GM12878 (cell line): ENCODE results near the gene ZFP90. TPM values are rescaled to one million over a fixed set of nuclear protein-coding genes. Genes with fewer than 3 reads are reported as not detected.

Experiments
- BRCA1 ChIP-seq: IDR thresholded peaks from 2 replicates; pipeline ENCODE4 v1.6.1; 2011; ENCODE audit warnings: low read depth, low read length, improper control_type of control experiment
- CBX3 ChIP-seq: fragments of 200-600 bp; sonication (generic); IDR thresholded peaks from 2 replicates; pipeline ENCODE4 v1.6.1; 2016; ENCODE audit warnings: low read depth, borderline replicate concordance
- CHD2 ChIP-seq: IDR thresholded peaks from 2 replicates; pipeline ENCODE4 v1.6.1; 2011; ENCODE audit warnings: low read depth, low read length, improper control_type of control experiment, borderline replicate concordance
- FOS ChIP-seq: IDR thresholded peaks from 3 replicates; pipeline ENCODE4 v1.6.1; 2011; ENCODE audit warnings: borderline replicate concordance; ENCODE audit not compliant: insufficient read length; ENCODE audit errors: extremely low read depth
- KDM1A ChIP-seq: fragments of 200-600 bp; sonication (generic); IDR thresholded peaks from 2 replicates; pipeline ENCODE4 v1.6.1; 2016; ENCODE audit warnings: borderline replicate concordance
- PML ChIP-seq: IDR thresholded peaks from 2 replicates; pipeline ENCODE4 v1.6.1; 2012; ENCODE audit warnings: low read length, inconsistent platforms
- POLR2AphosphoS5 ChIP-seq: IDR thresholded peaks from 2 replicates; pipeline ENCODE4 v1.6.1; 2011; ENCODE audit warnings: mild to moderate bottlenecking, low read length, inconsistent platforms
- SPI1 ChIP-seq: IDR thresholded peaks from 2 replicates; pipeline ENCODE4 v1.6.1; 2011; ENCODE audit warnings: low read depth, mild to moderate bottlenecking, low read length, moderate library complexity, borderline replicate concordance; ENCODE audit not compliant: insufficient read depth
- SREBF1 ChIP-seq: IDR thresholded peaks from 2 replicates; pipeline ENCODE4 v1.6.1; 2012; ENCODE audit warnings: mild to moderate bottlenecking, low read length
- SRF ChIP-seq, 2 experiments: IDR thresholded peaks; 2 replicates each; pipeline ENCODE4 v1.6.1; 2011; ENCODE audit warnings: low read depth in 2 of 2, low read length in 2 of 2, mild to moderate bottlenecking in 1 of 2, moderate library complexity in 1 of 2
- ZBTB40 ChIP-seq: fragments of 450-650 bp; IDR thresholded peaks from 2 replicates; pipeline ENCODE4 v1.6.1; 2016; ENCODE audit warnings: mild to moderate bottlenecking, moderate library complexity, borderline replicate concordance
- ZNF592 ChIP-seq: fragments of 450-650 bp; IDR thresholded peaks from 2 replicates; pipeline ENCODE4 v1.6.1; 2017; ENCODE audit warnings: mild to moderate bottlenecking, moderate library complexity
- ZNF687 ChIP-seq: fragments of 450-650 bp; IDR thresholded peaks from 2 replicates; pipeline ENCODE4 v1.6.1; 2017; ENCODE audit warnings: mild to moderate bottlenecking, moderate library complexity
- polyA plus RNA-seq, 11 experiments: library from polyadenylated mRNA; depleted of rRNA in 4 of 11; unstranded in 6 of 11; stranded (reverse) in 5 of 11; fragments of >200 nt; fragmentation: Nextera tagmentation in 4 of 11; fragmentation: Illumina TruSeq in 1 of 11; extraction: Ambion mirVana in 4 of 11; extraction: Trizol in 1 of 11; gene quantifications; 1 replicate in 1 of 11; 2 replicates in 10 of 11; pipeline versions ENCODE4 v1.2.1 to v1.2.3, GENCODE V29; 2011 to 2016; ENCODE audit warnings: inconsistent platforms in 2 of 11, missing spikeins in 2 of 11, low read depth in 1 of 11
- total RNA-seq, 4 experiments: library from RNA; depleted of rRNA in 3 of 4; stranded (reverse); fragments of >200 nt in 3 of 4; fragmentation: Illumina TruSeq in 1 of 4; extraction: Trizol in 1 of 4; gene quantifications; 2 replicates each; pipeline versions ENCODE4 v1.2.1 to v1.2.3, GENCODE V29; 2013 to 2021

The ZFP90 gene
- total and polyA plus RNA-seq, 10 of the 15 experiments (the other 5 are each of a cell fraction or from before 2014, with no cell fraction given), result 3.3 to 20.0 (median 15.4) TPM

GRCh38 chr16:68529931-68530701 is 9.0 kb upstream of the ZFP90 start (continued):
- TF ChIP-seq ZNF687, result peak; percentile 82; the same call in 1 of the 2 replicates
- TF ChIP-seq PML, result no peak
- TF ChIP-seq ZBTB40, result peak; percentile 37; the same call in 1 of the 2 replicates
- TF ChIP-seq ZNF592, result no peak
- TF ChIP-seq CBX3, result no peak
- no peak for TF ChIP-seq KDM1A
- TF ChIP-seq POLR2AphosphoS5, result peak; percentile 60; the same call in 1 of the 2 replicates
- TF ChIP-seq SRF (IDR thresholded peaks at IDR 0.05; ENCODE audit: low read depth in 2 of 2, low read length in 2 of 2), result no peak
- peak; percentile 59; the same call in 1 of the 2 replicates for TF ChIP-seq CHD2
- TF ChIP-seq BRCA1, result no peak
- TF ChIP-seq SREBF1, result no peak
- no peak for TF ChIP-seq SPI1
- no peak for TF ChIP-seq FOS
